PFSK-1 (cell line): Measurements from ENCODE around the gene TTC28.

Source experiments
- FOXP2 ChIP-seq: optimal IDR thresholded peaks from 2 replicates; pipeline ENCODE3; 2011; ENCODE audit warnings: borderline replicate concordance, control low read depth, inconsistent platforms; ENCODE audit not compliant: insufficient read depth; ENCODE audit errors: extremely low read length, extremely low read depth
- TAF1 ChIP-seq: IDR thresholded peaks from 2 replicates; pipeline ENCODE4 v1.6.1; 2012; ENCODE audit warnings: low read length, control low read depth, borderline replicate concordance; ENCODE audit not compliant: insufficient read depth

DNA sequence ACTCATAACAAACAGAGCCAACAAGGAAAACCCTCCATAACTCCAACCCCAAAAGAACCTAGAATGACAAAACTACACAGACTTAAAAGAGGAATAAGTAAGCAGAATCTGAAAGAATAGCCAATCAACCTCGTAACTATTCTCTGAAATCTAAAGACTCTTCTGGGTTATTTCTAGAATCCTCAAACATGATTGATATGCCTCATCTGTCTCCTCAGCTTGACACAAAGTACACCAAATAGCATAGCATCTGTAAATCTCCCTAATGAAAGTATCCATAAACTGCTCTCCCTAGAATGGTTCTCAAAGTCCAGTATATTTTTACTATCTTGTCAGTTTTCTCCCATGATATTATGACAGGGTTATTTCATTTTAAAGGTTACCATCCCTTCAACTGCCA, 195.0 kb downstream of the TTC28 start:
- TF ChIP-seq FOXP2 (no peak), TAF1 (no peak)
